Neutrophil (primary cell): ENCODE measurements around the gene RNF44.

ENCODE experiments used
- H3K27ac ChIP-seq: fragments of 200-600 bp; sonication (generic); 2 replicates; pipeline ENCODE4 v1.5.1; 2016; ENCODE audit warnings: mild to moderate bottlenecking, moderate library complexity
- H3K27me3 ChIP-seq: fragments of 200-600 bp; sonication (generic); 2 replicates; pipeline ENCODE4 v1.6.0; 2016; ENCODE audit warnings: mild to moderate bottlenecking
- H3K36me3 ChIP-seq: fragments of 200-600 bp; sonication (generic); 2 replicates; pipeline ENCODE4 v1.5.1; 2017
- H3K4me1 ChIP-seq, 2 experiments: fragments of 200-600 bp in 1 of 2; sonication (generic) in 1 of 2; 1 replicate in 1 of 2; 2 replicates in 1 of 2; pipeline versions ENCODE4 v1.5.1 to v1.6.1; 2013 to 2016; ENCODE audit warnings: low read depth in 1 of 2, low read length in 1 of 2, mild to moderate bottlenecking in 1 of 2, moderate library complexity in 1 of 2; ENCODE audit not compliant: control insufficient read depth in 1 of 2, insufficient read depth in 1 of 2
- H3K4me3 ChIP-seq, 2 experiments: fragments of 200-600 bp in 1 of 2; sonication (generic) in 1 of 2; 1 replicate in 1 of 2; 2 replicates in 1 of 2; pipeline ENCODE4 v1.5.1; 2013 to 2016; ENCODE audit warnings: low read depth in 1 of 2, low read length in 1 of 2, mild to moderate bottlenecking in 1 of 2, moderate library complexity in 1 of 2
- H3K9me3 ChIP-seq: fragments of 200-600 bp; sonication (generic); 2 replicates; pipeline ENCODE4 v1.5.1; 2016
- TF ChIP-seq, protein P1 (sequence below): fragments of 200-600 bp; sonication (generic); IDR thresholded peaks from 2 replicates; pipeline ENCODE4 v1.5.1; 2016; ENCODE audit warnings: antibody characterized with exemption

RNF44 gene

DNA sequence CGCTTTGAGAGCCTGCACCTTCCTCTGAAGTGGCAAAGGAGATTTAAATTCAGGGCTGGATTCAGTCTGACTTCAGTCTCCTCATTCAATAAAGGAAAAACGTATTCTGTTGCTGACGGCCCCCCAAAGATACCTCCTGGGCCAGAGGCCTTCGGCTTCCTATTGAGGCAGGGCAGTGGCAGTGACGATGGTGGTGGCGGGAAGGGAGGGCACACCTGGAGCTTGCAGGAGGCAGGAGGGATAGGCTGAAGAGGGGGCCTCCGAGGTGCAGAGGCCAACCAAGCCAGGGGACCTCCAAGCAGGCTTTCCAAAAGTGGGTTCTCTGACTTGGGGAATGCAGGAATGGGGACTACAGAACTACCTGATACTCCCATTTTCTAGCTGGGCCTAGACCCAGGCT, 15.9 kb downstream of the RNF44 start:
- Histone ChIP-seq H3K36me3 (peaks cover 1% of the 10 kb centered on the region), H3K27me3 (no peaks in the 10 kb centered on the region), H3K27ac (no peak overlapping the region), H3K4me3 (no peak overlapping the region), H3K9me3 (no peaks in the 10 kb centered on the region), H3K4me1 (peaks cover 10 to 14% of the 10 kb centered on the region in 2 experiments)
- TF ChIP-seq, protein P1, sequence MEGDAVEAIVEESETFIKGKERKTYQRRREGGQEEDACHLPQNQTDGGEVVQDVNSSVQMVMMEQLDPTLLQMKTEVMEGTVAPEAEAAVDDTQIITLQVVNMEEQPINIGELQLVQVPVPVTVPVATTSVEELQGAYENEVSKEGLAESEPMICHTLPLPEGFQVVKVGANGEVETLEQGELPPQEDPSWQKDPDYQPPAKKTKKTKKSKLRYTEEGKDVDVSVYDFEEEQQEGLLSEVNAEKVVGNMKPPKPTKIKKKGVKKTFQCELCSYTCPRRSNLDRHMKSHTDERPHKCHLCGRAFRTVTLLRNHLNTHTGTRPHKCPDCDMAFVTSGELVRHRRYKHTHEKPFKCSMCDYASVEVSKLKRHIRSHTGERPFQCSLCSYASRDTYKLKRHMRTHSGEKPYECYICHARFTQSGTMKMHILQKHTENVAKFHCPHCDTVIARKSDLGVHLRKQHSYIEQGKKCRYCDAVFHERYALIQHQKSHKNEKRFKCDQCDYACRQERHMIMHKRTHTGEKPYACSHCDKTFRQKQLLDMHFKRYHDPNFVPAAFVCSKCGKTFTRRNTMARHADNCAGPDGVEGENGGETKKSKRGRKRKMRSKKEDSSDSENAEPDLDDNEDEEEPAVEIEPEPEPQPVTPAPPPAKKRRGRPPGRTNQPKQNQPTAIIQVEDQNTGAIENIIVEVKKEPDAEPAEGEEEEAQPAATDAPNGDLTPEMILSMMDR = no peak

DNA sequence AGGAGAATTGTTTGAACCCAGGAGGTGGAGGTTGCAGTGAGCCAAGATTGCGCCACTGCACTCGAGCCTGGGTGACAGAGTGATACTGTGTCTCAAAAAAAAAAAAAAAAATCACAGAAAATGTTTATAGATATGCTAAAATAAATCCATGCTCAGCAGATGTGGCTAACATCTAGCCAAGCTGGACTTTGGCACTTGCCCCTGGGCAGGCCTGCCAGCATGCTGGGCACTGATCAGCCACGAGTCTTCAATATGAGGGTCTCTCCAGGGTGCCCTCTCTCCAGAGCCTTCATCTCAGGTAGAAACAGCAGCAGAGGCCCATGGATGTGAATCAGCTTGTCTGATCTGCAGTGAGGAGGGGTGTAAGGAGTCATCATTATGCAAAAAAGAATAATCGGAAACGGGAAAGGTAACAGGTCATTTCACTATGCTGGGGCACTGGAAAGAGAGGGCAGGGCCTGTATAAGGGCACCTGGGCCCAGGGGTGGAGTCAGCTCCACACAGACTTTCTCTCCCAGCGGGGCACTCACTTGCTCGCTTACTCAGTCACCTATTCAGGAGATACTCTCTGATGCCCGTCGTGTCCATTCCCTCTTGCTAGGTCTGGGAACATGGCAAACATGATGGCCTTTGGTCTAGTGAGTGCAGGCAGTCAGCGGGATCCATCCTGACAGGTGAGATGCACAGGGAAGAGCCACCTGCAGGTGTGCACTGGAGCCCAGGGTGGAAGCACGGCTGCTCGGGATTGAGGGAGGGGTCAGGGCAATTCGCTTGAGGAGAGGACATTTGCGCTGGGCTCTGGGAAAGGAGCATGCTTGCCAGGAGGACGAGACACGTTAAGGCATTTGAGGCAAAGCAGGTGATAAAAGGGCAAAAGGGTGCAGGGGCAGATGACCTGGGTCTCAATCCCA, 17.1 kb downstream of the RNF44 start:
- TF ChIP-seq, protein P1 = no peak
- Histone ChIP-seq H3K27me3 (no peaks in the 10 kb centered on the region), H3K36me3 (no peaks in the 10 kb centered on the region), H3K9me3 (no peaks in the 10 kb centered on the region), H3K4me3 (no peak overlapping the region), H3K27ac (no peak overlapping the region), H3K4me1 (peaks cover 10 to 14% of the 10 kb centered on the region in 2 experiments)

DNA sequence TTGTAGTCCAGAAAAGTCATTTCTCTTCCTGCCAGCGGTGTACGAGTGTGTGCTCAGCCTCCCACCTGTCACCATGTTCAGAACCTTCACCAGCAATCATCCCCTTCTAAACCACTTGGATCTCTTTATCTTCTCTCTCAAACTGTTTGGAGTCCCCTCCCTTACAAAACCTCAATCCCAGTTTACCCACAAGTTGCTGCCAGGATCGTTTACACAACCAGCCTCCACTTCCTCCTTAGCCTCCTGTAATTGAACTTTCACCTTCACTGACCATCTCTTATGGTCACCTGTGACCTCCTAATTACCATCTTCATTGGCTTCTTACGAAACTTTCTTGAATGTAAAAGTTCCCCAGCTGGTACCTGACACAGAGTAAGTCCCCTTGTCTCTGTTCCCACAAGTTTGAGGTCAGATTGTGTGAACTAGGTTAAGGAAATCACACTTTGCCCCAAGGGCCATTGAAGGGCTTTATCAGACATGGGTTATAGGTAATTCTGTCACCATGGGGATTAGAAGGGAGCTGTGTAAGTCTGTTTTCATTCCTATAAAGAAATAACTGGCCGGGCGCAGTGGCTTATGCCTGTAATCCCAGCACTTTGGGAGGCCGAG, 20.0 kb downstream of the RNF44 start:
- TF ChIP-seq, protein P1 = no peak
- no peaks in the 10 kb centered on the region for H3K9me3 ChIP-seq
- no peaks in the 10 kb centered on the region for H3K27me3 ChIP-seq
- H3K36me3 ChIP-seq = no peaks in the 10 kb centered on the region
- peak overlapping the region; percentile 25 for H3K27ac ChIP-seq
- H3K4me3 ChIP-seq = no peak overlapping the region
- peaks cover 10 to 11% of the 10 kb centered on the region in 2 experiments for H3K4me1 ChIP-seq

DNA sequence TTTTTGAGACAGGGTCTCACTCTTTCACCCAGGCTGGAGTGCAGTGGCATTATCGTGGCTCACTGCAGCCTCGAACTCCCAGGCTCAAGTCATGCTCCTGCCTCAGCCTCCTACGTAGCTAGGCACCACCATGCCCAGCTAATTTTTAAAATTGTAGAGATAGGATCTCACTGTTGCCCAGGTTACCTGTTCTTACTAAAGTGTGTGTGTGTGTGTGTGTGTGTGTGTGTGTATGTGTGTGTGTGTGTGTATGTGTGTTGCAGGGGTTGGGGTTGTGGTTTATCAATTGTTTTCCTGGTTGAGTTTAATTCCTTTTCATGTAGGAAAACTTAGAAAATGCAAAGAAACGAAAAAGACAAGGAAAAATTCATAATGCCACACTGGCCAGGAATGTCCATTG, 21.8 kb downstream of the RNF44 start:
- TF ChIP-seq, protein P1 = no peak
- no peak overlapping the region for H3K27ac ChIP-seq

DNA sequence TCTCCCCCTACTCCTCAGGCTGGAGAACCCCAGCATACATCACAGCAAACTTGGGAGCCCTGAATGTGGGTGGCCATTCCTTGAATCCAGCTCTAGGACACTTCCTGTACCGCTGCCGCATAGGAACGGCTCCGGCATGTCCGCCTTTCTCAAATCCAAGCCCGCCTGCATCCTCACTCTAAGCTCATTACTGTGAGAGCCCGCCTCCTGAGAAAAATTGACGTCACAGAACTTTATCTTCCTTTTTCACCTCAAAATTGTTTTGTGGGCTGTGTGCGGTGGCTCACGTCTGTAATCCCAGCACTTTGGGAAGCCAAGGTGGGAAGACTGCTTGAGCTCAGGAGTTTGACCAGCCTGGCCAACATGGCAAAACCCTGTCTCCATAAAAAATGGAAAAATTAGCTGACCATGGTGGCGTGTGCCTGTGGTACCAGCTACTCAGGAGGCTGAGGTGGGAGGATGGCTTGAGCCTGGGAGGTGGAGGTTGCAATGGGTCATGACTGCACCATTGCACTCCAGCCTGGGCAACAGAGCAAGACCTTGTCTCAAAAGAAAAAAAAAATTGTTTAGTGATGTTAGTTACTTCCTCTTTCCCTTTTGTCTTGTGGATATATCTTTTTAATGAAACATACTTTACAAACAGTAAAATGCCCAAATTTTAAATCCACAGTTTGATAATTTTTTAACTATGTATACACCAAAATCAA, 22.8 kb downstream of the RNF44 start:
- H3K4me3 ChIP-seq = no peak overlapping the region
- TF ChIP-seq, protein P1 = no peak
- H3K36me3 ChIP-seq = peaks cover 8% of the 10 kb centered on the region
- H3K27me3 ChIP-seq = no peaks in the 10 kb centered on the region
- H3K27ac ChIP-seq = no peak overlapping the region
- H3K9me3 ChIP-seq = no peaks in the 10 kb centered on the region
- peaks cover 10 to 11% of the 10 kb centered on the region in 2 experiments for H3K4me1 ChIP-seq

More for the DNA sequence above, 21.8 kb downstream of the RNF44 start:
- no peak overlapping the region for H3K4me3 ChIP-seq
- no peaks in the 10 kb centered on the region for H3K36me3 ChIP-seq
- H3K4me1 ChIP-seq = peaks cover 10 to 11% of the 10 kb centered on the region in 2 experiments
- no peaks in the 10 kb centered on the region for H3K9me3 ChIP-seq
- no peaks in the 10 kb centered on the region for H3K27me3 ChIP-seq
